Activated T-cell treated with anti-CD3 and anti-CD28 coated beads, Interleukin-2, amount 50 U/mL, for 4 hours (primary cell): ENCODE results near the gene POU6F1. TPM values are rescaled to one million over a fixed set of nuclear protein-coding genes. Genes with fewer than 3 reads are reported as not detected.
"Not testable (repeated sequence)": the region's sequence is repeated elsewhere in the genome, so short reads cannot be mapped to it uniquely, and the experiment has no call there.

Source experiments
- ATAC-seq, 2 donors: fragments of 200-7000 bp; cut with Tn5 transposase; one replicate each; pipeline ENCODE4 v1.10.0; 2021
- DNase-seq: peaks from one replicate; pipeline ENCODE4 v3.0.0-alpha.2; 2020
- H3K27me3 Mint-ChIP-seq: one replicate; pipeline ENCODE4 v1.8.0; 2021; ENCODE audit warnings: low read depth, mixed read lengths
- H3K36me3 Mint-ChIP-seq: one replicate; pipeline ENCODE4 v1.8.0; 2022; ENCODE audit warnings: mixed read lengths; ENCODE audit not compliant: insufficient read depth
- H3K4me1 Mint-ChIP-seq: one replicate; pipeline ENCODE4 v1.8.0; 2021; ENCODE audit warnings: low read depth, mixed read lengths
- H3K4me3 Mint-ChIP-seq: one replicate; pipeline ENCODE4 v1.8.0; 2021; ENCODE audit warnings: mild to moderate bottlenecking, moderate library complexity, mixed read lengths
- H3K9me3 Mint-ChIP-seq: one replicate; pipeline ENCODE4 v1.8.0; 2021; ENCODE audit warnings: mixed read lengths
- total RNA-seq, 3 donors: library from RNA; stranded (reverse); gene quantifications; one replicate each; pipeline ENCODE4 v1.2.1, GENCODE V29; 2021

POU6F1 gene, protein sequence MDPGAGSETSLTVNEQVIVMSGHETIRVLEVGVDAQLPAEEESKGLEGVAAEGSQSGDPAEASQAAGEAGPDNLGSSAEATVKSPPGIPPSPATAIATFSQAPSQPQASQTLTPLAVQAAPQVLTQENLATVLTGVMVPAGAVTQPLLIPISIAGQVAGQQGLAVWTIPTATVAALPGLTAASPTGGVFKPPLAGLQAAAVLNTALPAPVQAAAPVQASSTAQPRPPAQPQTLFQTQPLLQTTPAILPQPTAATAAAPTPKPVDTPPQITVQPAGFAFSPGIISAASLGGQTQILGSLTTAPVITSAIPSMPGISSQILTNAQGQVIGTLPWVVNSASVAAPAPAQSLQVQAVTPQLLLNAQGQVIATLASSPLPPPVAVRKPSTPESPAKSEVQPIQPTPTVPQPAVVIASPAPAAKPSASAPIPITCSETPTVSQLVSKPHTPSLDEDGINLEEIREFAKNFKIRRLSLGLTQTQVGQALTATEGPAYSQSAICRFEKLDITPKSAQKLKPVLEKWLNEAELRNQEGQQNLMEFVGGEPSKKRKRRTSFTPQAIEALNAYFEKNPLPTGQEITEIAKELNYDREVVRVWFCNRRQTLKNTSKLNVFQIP
- 1 to 10 TPM; 4.1 to 8.5 (median 7.2) TPM for total RNA-seq

DNA sequence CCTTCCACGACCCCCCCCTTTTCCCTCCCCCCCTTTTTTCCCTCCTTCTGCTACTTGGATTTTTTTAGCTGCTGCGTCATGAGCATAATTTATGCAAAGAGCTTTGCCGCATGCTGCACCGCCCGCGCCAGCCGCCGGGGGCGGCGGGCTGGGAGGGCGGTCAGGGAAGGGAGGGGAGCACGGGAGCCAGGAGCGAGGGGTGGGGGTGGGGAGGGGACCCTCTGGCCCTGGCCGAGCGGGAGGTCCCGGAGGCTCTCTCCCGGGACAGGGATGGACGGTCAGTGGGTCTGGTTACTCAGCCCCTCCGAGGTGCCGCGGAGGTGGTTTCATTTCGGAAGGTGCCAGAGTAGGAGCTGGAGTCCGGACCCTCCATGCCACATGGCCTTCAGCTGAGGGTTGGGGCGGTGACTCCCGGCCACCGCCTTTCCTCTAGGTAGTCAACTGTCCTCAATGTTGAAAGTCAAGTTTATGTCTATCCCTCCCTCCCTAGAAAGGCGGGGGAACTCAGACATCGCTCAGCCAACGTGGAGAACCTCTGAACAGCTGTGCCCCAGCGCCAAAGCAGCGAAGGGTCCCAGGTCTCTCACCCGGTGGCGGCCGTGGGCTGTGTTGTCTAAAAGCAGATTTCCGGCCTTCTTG lies at the start of gene POU6F1:
TSS of gene POU6F1 (minus strand) at position 95 of the 639 bp plus-strand sequence. CDS start 11,226 bp downstream, outside the sequence.
- Mint-ChIP-seq H3K27me3 (no peaks in the 10 kb centered on the region), H3K36me3 (peaks cover 4% of the 10 kb centered on the region), H3K9me3 (no peaks in the 10 kb centered on the region), H3K4me3 (peak within 1 kb of the TSS; percentile 92), H3K4me1 (peaks cover 19% of the 10 kb centered on the region)
- ATAC-seq: peak; percentile 85
- peak; percentile 61 for DNase-seq

GRCh38 chr12:51265024-51265423 lies 47.2 kb upstream of the POU6F1 start:
- no peaks in the 10 kb centered on the region for H3K9me3 Mint-ChIP-seq
- H3K4me1 Mint-ChIP-seq: peaks cover 26% of the 10 kb centered on the region
- DNase-seq (no peak), ATAC-seq (peak; percentile 84 to 85)
- no peak overlapping the region for H3K4me3 Mint-ChIP-seq
- peaks cover 2% of the 10 kb centered on the region for H3K36me3 Mint-ChIP-seq
- H3K27me3 Mint-ChIP-seq: no peaks in the 10 kb centered on the region

DNA sequence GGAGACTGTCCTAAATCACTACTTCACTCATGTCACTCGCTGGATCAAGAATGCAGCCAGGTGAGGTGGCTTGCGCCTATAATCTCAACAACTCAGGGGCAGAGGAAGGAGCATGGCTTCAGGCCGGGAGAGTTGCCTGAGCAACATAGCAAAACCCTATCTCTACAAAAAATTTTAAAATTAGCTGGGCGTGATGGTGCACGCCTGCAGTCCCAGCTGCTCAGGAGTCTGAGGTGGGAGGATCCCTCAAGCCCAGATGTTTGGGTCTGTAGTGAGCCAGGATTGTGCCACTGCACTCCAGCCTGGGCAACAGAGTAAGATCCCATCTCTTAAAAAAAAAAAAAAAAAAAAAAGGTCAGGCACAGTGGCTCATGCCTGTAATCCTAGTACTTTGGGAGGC lies 46.4 kb upstream of the POU6F1 start:
- Mint-ChIP-seq H3K4me3 (no peak overlapping the region), H3K36me3 (peaks cover 2% of the 10 kb centered on the region), H3K9me3 (no peaks in the 10 kb centered on the region), H3K4me1 (peaks cover 24% of the 10 kb centered on the region), H3K27me3 (no peaks in the 10 kb centered on the region)
- ATAC-seq (no peak), DNase-seq (no peak)

DNA sequence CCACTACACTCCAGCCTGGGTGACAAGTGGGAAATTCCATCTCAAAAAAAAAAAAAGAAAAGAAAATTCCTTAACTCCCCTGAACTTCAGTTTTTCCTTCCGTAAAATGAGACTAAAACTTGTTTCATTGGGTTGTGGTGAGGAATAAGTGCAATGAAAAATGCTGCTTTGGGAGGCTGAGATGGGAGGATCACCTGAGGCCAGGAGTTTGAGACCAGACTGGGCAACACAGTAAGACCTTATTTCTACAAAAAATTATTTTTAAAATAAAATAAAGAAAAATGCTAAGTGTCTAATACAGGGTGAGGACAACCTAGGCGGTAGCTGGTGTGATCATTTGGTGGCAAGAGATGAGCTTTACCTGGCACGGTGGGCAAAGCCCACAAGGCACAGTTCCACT lies 45.5 kb upstream of the POU6F1 start:
- ATAC-seq: no peak
- Mint-ChIP-seq H3K9me3 (no peaks in the 10 kb centered on the region), H3K27me3 (no peaks in the 10 kb centered on the region), H3K4me1 (peaks cover 17% of the 10 kb centered on the region), H3K36me3 (peaks cover 2% of the 10 kb centered on the region), H3K4me3 (no peak overlapping the region)
- DNase-seq: no peak

GRCh38 chr12:51262758-51263177 lies 44.9 kb upstream of the POU6F1 start:
- Mint-ChIP-seq H3K27me3 (no peaks in the 10 kb centered on the region), H3K9me3 (no peaks in the 10 kb centered on the region), H3K4me3 (no peak overlapping the region), H3K36me3 (peaks cover 2% of the 10 kb centered on the region), H3K4me1 (peaks cover 16% of the 10 kb centered on the region)
- ATAC-seq: peak in 1 of 2 donors; percentile 25
- DNase-seq: no peak

DNA sequence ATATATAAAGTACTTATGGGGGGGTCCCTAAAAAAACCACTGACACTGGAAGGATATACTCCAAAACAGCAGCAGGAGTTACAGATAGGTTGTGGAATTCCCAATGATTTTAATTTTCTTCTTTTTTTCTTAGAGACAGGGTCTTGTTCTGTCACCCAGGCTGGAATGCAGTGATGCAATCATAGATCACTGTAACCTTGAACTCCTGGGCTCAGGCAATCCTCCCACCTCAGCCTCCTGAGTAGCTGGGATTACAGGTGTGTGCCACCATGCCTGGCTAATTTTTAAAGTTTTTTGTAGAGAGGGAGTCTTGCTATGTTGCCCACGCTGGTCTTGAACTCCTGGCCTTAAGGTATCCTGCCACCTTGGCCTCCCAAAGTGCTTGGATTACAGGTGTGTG lies 41.7 kb upstream of the POU6F1 start:
- not testable (repeated sequence) for H3K27me3 Mint-ChIP-seq, DNase-seq, H3K4me1 Mint-ChIP-seq, H3K36me3 Mint-ChIP-seq, H3K4me3 Mint-ChIP-seq, H3K9me3 Mint-ChIP-seq, ATAC-seq

DNA sequence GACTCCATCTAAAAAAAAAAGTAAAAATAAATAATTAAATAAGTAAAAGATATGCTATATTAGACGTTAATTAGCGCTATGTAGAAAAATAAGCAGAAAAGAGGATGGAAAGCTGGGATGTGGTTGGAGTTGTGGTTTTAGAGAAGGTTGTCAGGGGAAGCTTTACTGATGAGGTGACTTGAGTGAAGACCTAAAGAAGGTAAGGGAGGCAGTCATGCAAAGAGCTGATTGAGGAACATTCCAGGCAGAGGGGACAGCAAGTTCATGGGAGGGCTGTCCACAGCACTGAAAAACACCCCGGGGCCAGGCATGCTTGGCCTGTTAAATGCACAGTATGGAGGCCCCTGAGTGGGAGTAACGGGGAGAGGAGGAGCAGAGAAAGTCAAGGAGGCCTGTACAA lies 36.7 kb upstream of the POU6F1 start:
- ATAC-seq (no peak), DNase-seq (no peak)
- Mint-ChIP-seq H3K4me1 (no peaks in the 10 kb centered on the region), H3K36me3 (peaks cover 3% of the 10 kb centered on the region), H3K4me3 (no peak overlapping the region), H3K9me3 (no peaks in the 10 kb centered on the region), H3K27me3 (no peaks in the 10 kb centered on the region)

GRCh38 chr12:51253276-51253675 lies 35.4 kb upstream of the POU6F1 start:
- DNase-seq: no peak
- H3K27me3 Mint-ChIP-seq: no peaks in the 10 kb centered on the region
- no peaks in the 10 kb centered on the region for H3K9me3 Mint-ChIP-seq
- peaks cover 3% of the 10 kb centered on the region for H3K4me1 Mint-ChIP-seq
- H3K36me3 Mint-ChIP-seq: peaks cover 3% of the 10 kb centered on the region
- no peak overlapping the region for H3K4me3 Mint-ChIP-seq
- no peak for ATAC-seq

- ATAC-seq: no peak
- peaks cover 10% of the 10 kb centered on the region for H3K36me3 Mint-ChIP-seq
- H3K9me3 Mint-ChIP-seq: no peaks in the 10 kb centered on the region
- no peak overlapping the region for H3K4me3 Mint-ChIP-seq
- H3K27me3 Mint-ChIP-seq: no peaks in the 10 kb centered on the region
- no peak for DNase-seq
- H3K4me1 Mint-ChIP-seq: peaks cover 44% of the 10 kb centered on the region
These were observed 29.8 kb upstream of the POU6F1 start for GRCh38 chr12:51247523-51248206.

DNA sequence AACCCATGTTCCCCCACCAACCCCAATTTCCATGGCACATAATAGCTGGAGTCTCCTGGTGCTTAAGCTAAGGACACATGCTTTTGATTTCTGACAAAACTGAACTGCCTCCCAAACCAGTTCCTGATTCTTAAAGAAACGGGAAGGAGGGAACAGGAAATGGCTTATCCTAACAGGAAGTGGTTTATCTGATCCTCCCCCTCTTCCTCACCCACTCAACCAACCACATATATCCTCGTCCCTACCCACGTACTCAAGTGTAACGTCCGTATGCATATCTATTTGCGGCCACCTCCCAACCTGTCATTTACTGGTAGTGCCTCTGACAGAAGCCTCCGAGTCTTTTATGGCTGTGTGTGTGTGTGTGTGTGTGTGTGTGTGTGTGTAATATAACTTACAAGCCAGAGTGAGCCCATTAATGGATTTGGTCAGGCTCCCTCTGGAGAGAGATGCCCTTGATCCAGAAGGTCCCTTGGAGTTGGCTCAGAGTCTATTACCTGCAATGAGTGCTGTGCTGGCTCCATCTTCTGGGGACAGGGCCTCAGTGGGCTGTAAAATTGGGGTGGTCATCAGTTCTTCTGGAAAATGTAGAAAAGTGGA lies 28.5 kb upstream of the POU6F1 start:
- H3K36me3 Mint-ChIP-seq: peaks cover 17% of the 10 kb centered on the region
- no peaks in the 10 kb centered on the region for H3K9me3 Mint-ChIP-seq
- H3K27me3 Mint-ChIP-seq: no peaks in the 10 kb centered on the region
- peak; percentile 52 to 69 for ATAC-seq
- peaks cover 53% of the 10 kb centered on the region for H3K4me1 Mint-ChIP-seq
- peak overlapping the region; percentile 33 for H3K4me3 Mint-ChIP-seq
- DNase-seq: peak; percentile 15

GRCh38 chr12:51245476-51246253 lies 27.8 kb upstream of the POU6F1 start:
- Mint-ChIP-seq H3K36me3 (peaks cover 23% of the 10 kb centered on the region), H3K9me3 (no peaks in the 10 kb centered on the region), H3K4me3 (no peak overlapping the region), H3K27me3 (no peaks in the 10 kb centered on the region), H3K4me1 (peaks cover 60% of the 10 kb centered on the region)
- ATAC-seq: peak in 1 of 2 donors; percentile 6
- no peak for DNase-seq

- Mint-ChIP-seq H3K9me3 (no peaks in the 10 kb centered on the region), H3K27me3 (no peaks in the 10 kb centered on the region), H3K4me3 (no peak overlapping the region), H3K4me1 (peaks cover 70% of the 10 kb centered on the region), H3K36me3 (peaks cover 31% of the 10 kb centered on the region)
- DNase-seq (no peak), ATAC-seq (no peak)
These were observed 26.4 kb upstream of the POU6F1 start for GRCh38 chr12:51244269-51244668.

DNA sequence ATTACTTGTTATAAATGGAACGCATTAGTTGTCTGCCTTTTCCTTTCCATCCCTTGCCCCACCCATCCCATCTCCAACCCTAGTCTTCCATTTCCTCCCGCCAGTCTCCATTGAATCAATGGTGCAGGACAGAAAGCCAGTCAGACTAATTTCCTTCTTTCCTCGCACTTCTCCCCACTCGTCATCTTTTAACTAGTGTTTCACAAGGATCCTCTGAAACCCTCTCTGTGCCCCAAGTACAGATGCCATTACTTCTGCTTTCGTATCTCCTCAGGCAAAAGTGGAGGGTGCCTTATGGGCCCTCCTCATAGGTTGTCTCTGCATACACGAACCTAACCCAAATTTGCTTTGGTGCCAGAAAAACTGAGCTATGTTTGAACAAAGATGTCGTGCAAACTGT lies 25.0 kb upstream of the POU6F1 start:
- no peaks in the 10 kb centered on the region for H3K9me3 Mint-ChIP-seq
- peak overlapping the region; percentile 40 for H3K4me3 Mint-ChIP-seq
- H3K27me3 Mint-ChIP-seq: no peaks in the 10 kb centered on the region
- H3K4me1 Mint-ChIP-seq: peaks cover 68% of the 10 kb centered on the region
- H3K36me3 Mint-ChIP-seq: peaks cover 31% of the 10 kb centered on the region
- no peak for DNase-seq
- ATAC-seq: no peak
